GM12874 (cell line): Measurements from ENCODE around the gene SERP2.

Experiments
- TF ChIP-seq, protein P1 (sequence below): IDR thresholded peaks from 2 replicates; pipeline ENCODE4 v1.5.1; 2011; ENCODE audit warnings: low read depth, mild to moderate bottlenecking, control low read depth, low read length, moderate library complexity; ENCODE audit not compliant: insufficient read depth

SERP2 gene

GRCh38 chr13:44406617-44407016 lies 33.0 kb downstream of the SERP2 start:
- TF ChIP-seq, protein P1, sequence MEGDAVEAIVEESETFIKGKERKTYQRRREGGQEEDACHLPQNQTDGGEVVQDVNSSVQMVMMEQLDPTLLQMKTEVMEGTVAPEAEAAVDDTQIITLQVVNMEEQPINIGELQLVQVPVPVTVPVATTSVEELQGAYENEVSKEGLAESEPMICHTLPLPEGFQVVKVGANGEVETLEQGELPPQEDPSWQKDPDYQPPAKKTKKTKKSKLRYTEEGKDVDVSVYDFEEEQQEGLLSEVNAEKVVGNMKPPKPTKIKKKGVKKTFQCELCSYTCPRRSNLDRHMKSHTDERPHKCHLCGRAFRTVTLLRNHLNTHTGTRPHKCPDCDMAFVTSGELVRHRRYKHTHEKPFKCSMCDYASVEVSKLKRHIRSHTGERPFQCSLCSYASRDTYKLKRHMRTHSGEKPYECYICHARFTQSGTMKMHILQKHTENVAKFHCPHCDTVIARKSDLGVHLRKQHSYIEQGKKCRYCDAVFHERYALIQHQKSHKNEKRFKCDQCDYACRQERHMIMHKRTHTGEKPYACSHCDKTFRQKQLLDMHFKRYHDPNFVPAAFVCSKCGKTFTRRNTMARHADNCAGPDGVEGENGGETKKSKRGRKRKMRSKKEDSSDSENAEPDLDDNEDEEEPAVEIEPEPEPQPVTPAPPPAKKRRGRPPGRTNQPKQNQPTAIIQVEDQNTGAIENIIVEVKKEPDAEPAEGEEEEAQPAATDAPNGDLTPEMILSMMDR = no peak

DNA sequence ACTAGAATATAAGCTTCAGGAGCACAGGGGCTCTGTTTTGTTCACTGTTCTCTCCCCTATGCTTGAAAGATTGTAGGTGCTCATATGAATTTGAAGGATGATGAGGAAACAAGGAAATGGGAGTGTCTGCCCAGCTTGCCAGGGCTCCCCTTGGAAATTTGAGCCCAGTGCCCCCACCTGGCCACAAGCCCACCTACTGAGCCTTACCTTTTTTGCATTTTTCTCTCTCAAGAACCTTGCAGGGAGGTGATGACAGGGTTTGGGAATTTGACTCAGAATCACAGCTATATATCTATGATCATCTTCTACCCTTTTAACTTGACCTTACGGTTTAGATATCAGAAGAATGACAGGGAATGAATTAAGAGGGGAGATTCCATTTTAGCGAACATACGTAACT lies 33.8 kb downstream of the SERP2 start:
- TF ChIP-seq, protein P1 = no peak

DNA sequence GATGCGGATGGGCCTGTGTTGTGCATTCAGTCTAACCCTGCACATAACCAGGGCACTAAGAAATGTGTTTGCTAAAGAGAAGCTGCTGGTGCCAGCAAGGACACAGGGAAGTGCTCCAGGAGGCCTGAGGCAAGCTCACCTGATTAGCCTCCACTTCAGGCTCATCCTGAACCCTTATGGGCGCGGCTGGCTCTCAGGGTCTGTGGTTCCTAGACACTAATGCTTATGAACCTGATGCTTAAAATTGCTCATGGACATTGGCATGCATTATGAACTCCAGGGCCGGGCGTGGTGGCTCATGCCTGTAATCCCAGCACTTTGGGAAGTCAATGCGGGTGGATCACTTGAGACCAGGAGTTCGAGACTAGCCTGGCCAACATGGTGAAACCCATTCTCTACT lies 34.3 kb downstream of the SERP2 start:
- TF ChIP-seq, protein P1 = no peak

DNA sequence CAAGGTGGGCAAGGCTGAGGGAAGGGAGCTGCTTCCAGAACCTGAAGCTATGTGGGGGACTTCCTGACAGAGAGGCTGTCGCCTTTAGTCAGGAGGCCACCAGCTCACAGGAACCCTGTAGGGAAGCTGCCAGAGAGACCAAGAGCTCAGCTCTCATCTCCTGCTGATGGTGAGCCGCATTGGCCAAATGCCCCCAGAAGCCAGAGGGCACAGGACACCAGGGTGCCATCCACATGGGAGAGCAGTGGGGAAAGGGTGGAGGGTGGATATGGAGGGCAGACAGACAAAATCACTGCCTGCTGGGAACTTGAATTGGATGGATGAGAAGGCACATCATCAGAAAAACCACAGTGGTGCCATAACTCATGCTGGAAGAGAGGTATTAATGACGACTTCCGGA lies 36.0 kb downstream of the SERP2 start:
- TF ChIP-seq, protein P1 = no peak

DNA sequence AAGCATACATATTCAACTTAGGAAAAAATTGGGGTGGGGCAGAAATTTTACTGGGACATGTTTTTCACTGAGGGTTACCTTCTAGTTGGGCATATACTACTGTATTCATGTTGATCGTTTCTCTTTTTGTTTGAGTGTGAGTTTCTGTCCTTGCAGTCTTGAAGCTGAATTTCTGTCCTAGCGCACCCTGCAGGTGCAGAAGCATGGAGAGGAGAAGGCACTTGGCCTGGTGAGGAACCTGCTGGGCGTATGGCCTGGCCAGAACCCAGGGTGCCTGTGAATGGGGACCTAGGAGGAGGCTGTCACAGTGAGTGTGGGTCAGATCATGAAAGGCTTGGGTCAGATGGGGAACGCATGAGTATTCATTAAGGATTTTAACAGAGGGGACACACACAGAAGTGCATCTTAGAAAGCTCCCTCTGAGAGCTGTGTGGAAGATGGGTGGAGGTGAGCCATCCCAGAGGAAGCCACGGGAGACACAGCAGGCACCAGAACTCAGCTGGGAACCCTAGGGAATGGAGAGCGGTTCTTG lies 36.8 kb downstream of the SERP2 start:
- TF ChIP-seq, protein P1 = no peak

DNA sequence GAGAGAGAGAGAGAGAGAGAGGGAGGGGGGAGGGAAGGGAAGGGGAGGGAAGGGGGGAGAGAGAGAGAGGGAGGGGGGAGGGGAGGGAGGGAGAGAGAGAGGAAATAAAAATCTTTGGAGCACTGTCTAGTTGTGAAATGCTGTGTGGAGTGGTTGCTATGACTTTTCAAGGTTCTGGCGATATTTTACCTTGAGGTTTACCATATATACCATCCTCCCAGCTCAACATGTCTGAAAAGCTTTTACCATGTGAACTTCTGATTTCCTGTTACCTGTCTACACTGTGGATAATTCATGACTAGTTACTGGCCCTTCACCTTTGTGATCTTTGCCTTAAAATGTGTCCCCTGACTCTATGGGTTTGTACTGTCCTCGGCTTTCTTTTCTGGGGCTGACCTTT lies 38.2 kb downstream of the SERP2 start:
- TF ChIP-seq, protein P1 = no peak

DNA sequence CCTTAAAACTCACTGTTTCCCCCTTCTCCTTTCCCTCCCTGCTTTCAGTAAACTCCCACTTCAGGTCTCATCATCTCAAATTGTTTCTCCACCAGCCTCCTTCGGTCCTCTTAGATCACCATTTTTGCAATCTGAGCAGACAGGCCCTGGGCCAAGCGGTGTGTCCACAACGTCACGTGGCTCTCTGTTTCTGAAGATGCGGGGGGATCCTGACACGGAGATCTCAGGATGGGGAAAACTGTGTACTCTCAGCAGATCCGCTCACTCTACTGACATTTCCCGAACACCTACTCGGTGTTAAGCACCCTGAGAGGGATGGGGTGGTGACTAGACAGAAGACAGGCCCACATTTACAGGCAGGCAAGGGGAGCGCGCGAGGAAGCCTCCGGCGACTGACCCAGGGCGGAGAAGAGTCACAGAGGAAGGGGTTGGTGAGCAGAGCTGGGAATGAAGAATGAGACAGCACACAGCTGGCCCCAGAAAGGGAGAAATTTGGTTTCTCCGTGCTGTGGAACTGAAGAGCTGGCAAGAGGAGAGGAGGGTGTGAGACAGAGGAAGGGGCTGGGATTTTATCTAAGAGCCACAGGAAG lies 38.8 kb downstream of the SERP2 start:
- TF ChIP-seq, protein P1 = no peak

DNA sequence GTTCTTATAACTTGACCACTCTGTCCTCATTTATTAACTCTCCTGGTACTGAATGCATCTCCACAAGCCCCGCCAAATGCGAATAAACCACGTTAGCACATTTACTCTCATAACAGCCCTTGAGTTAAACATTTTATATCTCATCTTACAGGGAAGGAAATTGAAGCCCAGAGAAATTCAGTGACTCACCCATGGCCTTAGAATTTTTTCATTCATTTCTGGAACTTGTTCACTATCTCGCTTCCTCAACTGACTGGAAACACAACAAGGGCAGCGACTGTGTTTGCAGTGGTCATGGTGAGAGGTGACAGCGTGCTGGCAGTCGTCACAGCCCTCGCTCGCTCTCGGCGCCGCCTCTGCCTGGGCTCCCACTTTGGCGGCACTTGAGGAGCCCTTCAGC lies 39.5 kb downstream of the SERP2 start:
- TF ChIP-seq, protein P1 = no peak
